DOHH2 (cell line): ENCODE measurements around the gene ADORA1.

Experiments used
- H3F3A ChIP-seq: fragments of 200-600 bp; sonication (generic), shearing (Covaris generic); 2 replicates; pipeline ENCODE4 v1.6.0; 2016; ENCODE audit warnings: antibody characterized with exemption, mild to moderate bottlenecking; ENCODE audit not compliant: control insufficient read depth, insufficient read depth
- H3K27ac ChIP-seq: fragments of 200-600 bp; sonication (generic); 2 replicates; pipeline ENCODE4 v1.5.1; 2014; ENCODE audit warnings: low read depth, mild to moderate bottlenecking, low read length, moderate library complexity
- H3K27me3 ChIP-seq: fragments of 200-600 bp; sonication (generic); 2 replicates; pipeline ENCODE4 v1.6.1; 2014; ENCODE audit warnings: mild to moderate bottlenecking, low read length, mixed read lengths; ENCODE audit not compliant: control insufficient read depth
- H3K36me3 ChIP-seq: fragments of 200-600 bp; sonication (generic); 2 replicates; pipeline ENCODE4 v1.6.1; 2014; ENCODE audit warnings: mild to moderate bottlenecking, low read length, moderate library complexity, mixed read lengths; ENCODE audit not compliant: control insufficient read depth
- H3K4me1 ChIP-seq: fragments of 200-600 bp; sonication (generic); 2 replicates; pipeline ENCODE4 v1.6.1; 2014; ENCODE audit warnings: mild to moderate bottlenecking, low read length, mixed read lengths; ENCODE audit not compliant: control insufficient read depth
- H3K4me2 ChIP-seq: fragments of 200-600 bp; sonication (generic); 2 replicates; pipeline ENCODE4 v1.6.0; 2014; ENCODE audit warnings: mild to moderate bottlenecking, low read length, moderate library complexity
- H3K4me3 ChIP-seq: fragments of 200-600 bp; sonication (generic); 2 replicates; pipeline ENCODE4 v1.5.1; 2014; ENCODE audit warnings: mild to moderate bottlenecking, low read length, mixed read lengths
- H3K79me2 ChIP-seq: fragments of 200-600 bp; sonication (generic); 2 replicates; pipeline ENCODE4 v1.6.1; 2014; ENCODE audit warnings: mild to moderate bottlenecking, low read length, mixed read lengths; ENCODE audit not compliant: control insufficient read depth
- H3K9me2 ChIP-seq: fragments of 200-600 bp; sonication (generic); replicated peaks from 2 replicates; pipeline ENCODE4 v1.6.1; 2014; ENCODE audit warnings: mild to moderate bottlenecking, low read length, mixed read lengths; ENCODE audit not compliant: control insufficient read depth
- H3K9me3 ChIP-seq: fragments of 200-600 bp; sonication (generic); 2 replicates; pipeline ENCODE4 v1.6.1; 2014; ENCODE audit warnings: antibody characterized with exemption, low read length, mixed read lengths; ENCODE audit not compliant: control insufficient read depth, insufficient read depth
- H4K20me1 ChIP-seq: fragments of 200-600 bp; sonication (generic); 2 replicates; pipeline ENCODE4 v1.6.0; 2014; ENCODE audit warnings: low read depth, mild to moderate bottlenecking, antibody characterized with exemption, low read length, moderate library complexity; ENCODE audit not compliant: control insufficient read depth, insufficient read depth
- CTCF ChIP-seq: fragments of 200-600 bp; sonication (generic); IDR thresholded peaks from one replicate; pipeline ENCODE4 v1.5.1; 2014; ENCODE audit warnings: antibody characterized with exemption, mild to moderate bottlenecking, low read depth, low read length; ENCODE audit not compliant: poor library complexity, severe bottlenecking
- EZH2phosphoT487 ChIP-seq: fragments of 200-600 bp; sonication (generic); IDR thresholded peaks from 2 replicates; pipeline ENCODE4 v1.6.1; 2017; ENCODE audit warnings: borderline replicate concordance, mild to moderate bottlenecking, antibody characterized with exemption, low read length, moderate library complexity, mixed read lengths

Gene ADORA1

GRCh38 chr1:203186446-203187303 is 59.1 kb downstream of the ADORA1 start, which contains the start of gene CHI3L1:
TSS of gene CHI3L1 (minus strand) at chr1:203186704. CDS start at chr1:203186623, 81 bp downstream.
- Histone ChIP-seq H3F3A (no peaks in the 10 kb centered on the region), H3K36me3 (no peaks in the 10 kb centered on the region), H3K27me3 (peaks cover 20% of the 10 kb centered on the region), H4K20me1 (no peaks in the 10 kb centered on the region), H3K4me1 (no peaks in the 10 kb centered on the region), H3K4me2 (no peak within 1 kb of the TSS), H3K27ac (no peak within 1 kb of the TSS), H3K9me3 (no peaks in the 10 kb centered on the region), H3K9me2 (no peaks in the 10 kb centered on the region), H3K79me2 (no peaks in the 10 kb centered on the region), H3K4me3 (no peak within 1 kb of the TSS)
- no peak for TF ChIP-seq CTCF
- no peak for TF ChIP-seq EZH2phosphoT487

- H3K4me3 ChIP-seq = no peak overlapping the region
- H3K9me3 ChIP-seq = no peaks in the 10 kb centered on the region
- H3F3A ChIP-seq = no peaks in the 10 kb centered on the region
- H3K36me3 ChIP-seq = no peaks in the 10 kb centered on the region
- H3K79me2 ChIP-seq = no peaks in the 10 kb centered on the region
- TF ChIP-seq EZH2phosphoT487 (no peak), CTCF (no peak)
- H3K4me2 ChIP-seq = no peak overlapping the region
- no peak overlapping the region for H3K27ac ChIP-seq
- H3K9me2 ChIP-seq = no peaks in the 10 kb centered on the region
- no peaks in the 10 kb centered on the region for H3K4me1 ChIP-seq
- no peaks in the 10 kb centered on the region for H4K20me1 ChIP-seq
- H3K27me3 ChIP-seq = peaks cover 20% of the 10 kb centered on the region
Observed at GRCh38 chr1:203187304-203187685, 59.8 kb downstream of the ADORA1 start.

- Histone ChIP-seq H3K79me2 (no peaks in the 10 kb centered on the region), H3K9me2 (no peaks in the 10 kb centered on the region), H3K4me1 (no peaks in the 10 kb centered on the region), H3K27me3 (peaks cover 20% of the 10 kb centered on the region), H3K36me3 (no peaks in the 10 kb centered on the region), H3F3A (no peaks in the 10 kb centered on the region), H3K4me3 (no peak overlapping the region), H3K4me2 (no peak overlapping the region), H3K9me3 (no peaks in the 10 kb centered on the region), H4K20me1 (no peaks in the 10 kb centered on the region), H3K27ac (no peak overlapping the region)
- TF ChIP-seq EZH2phosphoT487 (no peak), CTCF (no peak)
Observed at GRCh38 chr1:203187689-203188264, 60.3 kb downstream of the ADORA1 start.
